Stimulated activated CD4-positive, alpha-beta T cell treated with anti-CD3 and anti-CD28 coated beads, Interleukin-2, amount 100 ng/mL, for 4 hours (primary cell): Measurements from ENCODE around the gene RANBP10.
A peak's percentile ranks its signal among the peaks of the same experiment; 100 is the strongest.

ENCODE experiments used
- DNase-seq: peaks from one replicate; pipeline ENCODE4 v3.0.0-alpha.2; 2020; ENCODE audit warnings: low read depth

The RANBP10 gene

GRCh38 chr16:67825906-67826305 is 19.5 kb upstream of the RANBP10 start:
- DNase-seq, result no peak

DNA sequence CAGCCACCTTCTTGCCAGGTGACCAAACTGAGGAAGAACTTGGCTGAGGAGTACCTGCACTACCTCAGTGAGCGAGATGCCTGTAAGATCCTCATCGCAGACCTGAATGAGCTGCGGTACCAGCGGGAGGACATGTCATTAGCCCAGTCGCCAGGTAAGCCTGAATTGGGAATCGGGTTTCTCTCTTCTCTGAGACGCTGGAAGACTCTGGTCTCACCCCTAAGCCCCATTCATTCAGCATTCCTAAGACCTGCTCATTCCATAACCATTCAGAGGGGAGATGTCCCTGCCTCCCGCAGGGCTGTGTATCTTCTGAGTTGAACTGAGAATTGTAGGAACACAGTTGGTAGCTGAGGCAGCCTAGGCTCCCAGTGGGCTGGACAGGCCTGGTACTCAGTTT is 18.8 kb upstream of the RANBP10 start:
- no peak for DNase-seq

- no peak for DNase-seq
These were observed 16.2 kb upstream of the RANBP10 start for GRCh38 chr16:67822511-67822910.

DNA sequence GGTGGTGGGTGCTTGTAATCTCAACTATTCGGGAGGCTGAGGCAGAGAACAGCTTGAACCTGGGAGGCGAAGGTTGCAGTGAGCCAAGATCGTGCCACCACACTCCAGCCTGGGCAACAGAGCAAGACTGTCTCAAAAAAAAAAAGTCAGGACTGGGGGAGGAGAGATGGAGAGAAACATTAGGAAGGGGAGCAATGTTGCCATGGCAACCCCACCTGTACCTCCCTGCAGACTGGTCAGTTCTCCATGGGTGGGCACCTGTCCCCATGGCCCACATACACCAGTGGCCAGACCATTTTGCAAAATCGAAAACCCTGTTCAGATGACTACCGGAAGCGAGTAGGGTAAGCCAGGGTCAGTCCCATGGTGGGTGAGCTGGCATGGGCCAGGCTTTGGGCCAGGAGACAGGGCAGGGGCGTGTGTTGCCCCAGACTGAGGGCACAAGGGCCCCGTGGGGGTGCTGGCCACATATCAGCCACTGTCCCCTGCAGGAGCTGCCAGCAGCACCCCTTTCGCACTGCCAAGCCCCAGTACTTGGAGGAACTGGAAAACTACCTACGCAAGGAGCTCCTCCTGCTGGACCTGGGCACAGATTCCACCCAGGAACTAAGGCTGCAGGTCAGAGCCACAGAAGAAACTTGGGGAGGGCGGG is 14.4 kb upstream of the RANBP10 start:
- DNase-seq, result no peak

- DNase-seq, result no peak
These were observed 8.2 kb upstream of the RANBP10 start for GRCh38 chr16:67814567-67814966.

- no peak for DNase-seq
These were observed 5.5 kb upstream of the RANBP10 start for GRCh38 chr16:67811899-67812298.

DNA sequence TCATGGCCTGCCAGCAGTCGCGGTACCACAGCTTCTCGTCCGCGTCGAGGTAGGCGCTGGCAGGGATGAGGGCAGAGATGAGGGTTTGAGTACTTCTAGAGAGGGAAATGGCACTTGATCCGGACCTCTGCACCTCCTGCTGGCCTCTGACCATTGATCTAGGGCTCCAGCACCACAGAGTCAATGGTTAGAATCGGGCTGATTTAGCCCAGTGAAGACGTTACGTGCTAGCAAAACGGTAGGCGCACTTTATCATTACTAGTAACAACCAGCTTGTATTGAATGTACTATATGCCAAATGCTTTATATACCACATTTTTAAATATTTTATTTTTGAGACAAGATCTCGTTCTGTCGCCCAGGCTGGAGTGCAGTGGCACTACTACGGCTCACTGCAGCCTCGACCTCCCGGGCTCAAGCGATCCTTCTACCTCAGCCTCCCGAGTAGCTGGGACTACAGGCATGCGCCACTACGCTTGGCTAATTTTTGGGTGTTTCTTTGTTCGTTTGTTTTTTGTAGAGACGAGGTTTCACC is 855 bp upstream of the RANBP10 start:
- no peak for DNase-seq

DNA sequence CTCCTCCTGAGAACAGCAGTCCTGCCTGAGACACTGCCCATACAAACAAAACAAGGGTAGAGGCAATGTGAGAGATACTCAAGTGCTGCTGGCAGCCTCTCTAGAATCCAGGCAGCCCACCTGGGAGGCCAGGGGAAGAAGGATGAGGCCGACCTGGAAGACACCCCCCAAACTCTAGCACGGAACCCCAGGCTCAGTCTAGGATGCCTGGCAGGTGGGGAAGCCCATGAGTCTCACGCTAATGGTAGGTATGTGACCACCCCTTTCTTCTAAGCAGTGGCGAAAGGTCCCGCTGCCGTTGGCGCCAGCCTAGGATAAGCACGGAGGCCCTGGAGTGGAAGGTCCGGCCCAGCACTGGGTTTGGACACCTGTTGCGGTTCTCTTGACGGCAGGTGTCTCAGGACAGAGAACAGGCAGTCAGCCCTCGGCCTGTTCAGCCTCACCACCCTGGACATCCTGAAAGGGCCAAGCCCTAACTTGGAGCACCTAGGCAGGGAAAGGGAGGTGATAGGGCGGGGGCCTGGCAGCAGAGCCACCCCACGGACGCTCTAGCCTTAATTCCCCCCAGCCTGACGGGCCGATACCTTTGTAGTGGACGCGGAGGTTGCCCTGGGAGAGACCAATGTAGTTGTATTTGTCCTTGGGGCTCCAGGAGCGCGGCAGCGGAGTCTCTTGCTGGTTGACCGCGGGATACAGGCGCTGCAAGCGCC is 487 bp downstream of the RANBP10 start:
- no peak for DNase-seq

GRCh38 chr16:67804853-67805542 is 1.4 kb downstream of the RANBP10 start:
- no peak for DNase-seq

GRCh38 chr16:67803894-67804293 is 2.5 kb downstream of the RANBP10 start:
- no peak for DNase-seq

- peak; percentile 33 for DNase-seq
These were observed 4.5 kb downstream of the RANBP10 start for GRCh38 chr16:67801883-67802282.

DNA sequence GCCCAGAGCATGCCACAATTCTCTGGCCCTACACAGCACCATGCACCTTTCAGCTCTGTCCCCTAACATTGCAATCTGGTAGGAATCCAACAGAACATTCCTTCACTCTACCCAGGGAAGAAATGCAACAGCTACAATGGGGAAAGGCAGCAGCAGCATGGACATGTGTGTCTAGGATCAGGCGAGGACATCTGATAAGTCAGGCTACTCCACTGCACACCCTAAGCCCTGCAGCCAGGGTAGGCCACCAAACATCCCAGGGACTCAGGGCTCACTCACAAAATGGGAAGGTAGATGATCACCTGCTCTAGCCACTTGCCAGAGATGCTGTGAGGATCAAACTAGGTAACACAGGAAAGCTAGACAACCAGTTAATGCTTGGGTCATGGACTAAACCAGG is 5.1 kb downstream of the RANBP10 start:
- DNase-seq, result no peak

DNA sequence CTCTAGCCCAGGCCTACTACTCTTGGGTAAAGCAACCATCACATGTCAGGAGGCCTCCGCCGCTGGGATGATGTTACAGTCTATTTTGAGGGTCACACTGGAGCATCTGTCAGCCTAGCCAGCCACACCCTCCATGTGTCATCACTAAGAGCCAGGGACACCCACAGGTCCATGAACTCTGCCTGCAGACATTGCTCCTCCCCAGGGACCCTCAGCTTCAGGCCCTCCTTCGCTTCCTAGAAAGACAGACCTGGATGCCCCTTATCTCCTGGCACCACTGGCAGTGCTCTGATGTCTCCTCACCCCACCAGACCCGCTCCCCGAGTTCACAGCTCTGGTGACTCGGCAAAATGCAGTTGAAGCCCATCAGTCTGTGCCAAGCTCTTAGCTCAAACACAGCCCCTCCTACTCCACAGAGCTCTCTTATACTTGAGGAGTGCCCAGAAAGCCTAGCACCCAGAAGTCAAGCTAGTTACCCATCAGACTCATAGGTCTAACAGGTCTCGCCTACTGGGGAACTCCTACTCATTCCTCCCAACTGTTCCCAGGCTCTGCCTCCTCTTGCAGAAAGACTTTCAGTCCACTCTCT is 5.9 kb downstream of the RANBP10 start:
- no peak for DNase-seq

GRCh38 chr16:67796099-67796718 is 10.2 kb downstream of the RANBP10 start:
- DNase-seq, result no peak

GRCh38 chr16:67790071-67790470 is 16.3 kb downstream of the RANBP10 start:
- no peak for DNase-seq

- no peak for DNase-seq
These were observed 19.9 kb downstream of the RANBP10 start for GRCh38 chr16:67786491-67786890.

- no peak for DNase-seq
These were observed 23.0 kb downstream of the RANBP10 start for GRCh38 chr16:67783353-67783725.

GRCh38 chr16:67782567-67783352 is 23.6 kb downstream of the RANBP10 start:
- no peak for DNase-seq

GRCh38 chr16:67781565-67781921 is 24.8 kb downstream of the RANBP10 start:
- no peak for DNase-seq

- no peak for DNase-seq
These were observed 25.4 kb downstream of the RANBP10 start for GRCh38 chr16:67780847-67781564.
